IMR-90 (cell line): ENCODE data around the gene SDR39U1. TPM values are rescaled to one million over a fixed set of nuclear protein-coding genes. Genes with fewer than 3 reads are reported as not detected.

Experiments
- ATAC-seq: fragments of 200-7000 bp; cut with Tn5 transposase; 2 replicates; pipeline ENCODE4 v1.9.1; 2020; ENCODE audit warnings: low read depth, mild to moderate bottlenecking, moderate library complexity
- BruUV-seq: library from RNA; stranded (reverse); fragments of 400-500 nt; replicated peaks from 2 replicates; lab custom pipeline; 2021; lab: Mats Ljungman, UMichigan
- CTCF ChIA-PET: fragments of 300-600 bp; formaldehyde crosslinking; extraction: SDS; loops from one replicate; lab custom pipeline; 2021; ENCODE audit warnings: antibody characterized with exemption; lab: Yijun Ruan, JAX
- POLR2A ChIA-PET: fragments of 300-600 bp; sonication (Branson Sonifier 250); formaldehyde crosslinking; loops from one replicate; lab custom pipeline; 2022; ENCODE audit warnings: antibody characterized with exemption; ENCODE audit not compliant: unreplicated experiment; lab: Charles Lee
- DNase-seq: peaks from one replicate; pipeline ENCODE4 v3.0.0; 2013
- H2AFZ ChIP-seq: replicated peaks from 2 replicates; pipeline ENCODE3; 2013; ENCODE audit warnings: low read length, mild to moderate bottlenecking; ENCODE audit not compliant: poor library complexity
- H2AK5ac ChIP-seq: 2 replicates; pipeline ENCODE4 v1.6.1; 2013; ENCODE audit warnings: low read depth, low read length, inconsistent platforms
- H2AK9ac ChIP-seq: replicated peaks from 2 replicates; pipeline ENCODE3; 2013; ENCODE audit warnings: mild to moderate bottlenecking, low read depth, low read length, moderate library complexity; ENCODE audit not compliant: poor library complexity
- H2BK120ac ChIP-seq: 2 replicates; pipeline ENCODE4 v1.6.1; 2013; ENCODE audit warnings: low read depth, low read length, inconsistent platforms
- H2BK15ac ChIP-seq: 3 replicates; pipeline ENCODE4 v1.6.1; 2013; ENCODE audit warnings: low read depth, low read length, inconsistent platforms
- H2BK20ac ChIP-seq: 2 replicates; pipeline ENCODE4 v1.6.1; 2013; ENCODE audit warnings: low read depth, mild to moderate bottlenecking, inconsistent platforms, low read length, moderate library complexity
- H2BK5ac ChIP-seq: 2 replicates; pipeline ENCODE4 v1.6.1; 2013; ENCODE audit warnings: mild to moderate bottlenecking, low read depth, low read length, inconsistent platforms; ENCODE audit not compliant: poor library complexity, severe bottlenecking
- H3K14ac ChIP-seq: replicated peaks from 2 replicates; pipeline ENCODE4 v1.6.1; 2013; ENCODE audit warnings: low read depth, low read length, inconsistent platforms
- H3K18ac ChIP-seq: 2 replicates; pipeline ENCODE4 v1.6.1; 2013; ENCODE audit warnings: low read depth, low read length, control low read depth
- H3K23ac ChIP-seq: 2 replicates; pipeline ENCODE4 v1.6.1; 2013; ENCODE audit warnings: low read depth, low read length, inconsistent platforms
- H3K27ac ChIP-seq: 2 replicates; pipeline ENCODE4 v1.5.1; 2013; ENCODE audit warnings: mild to moderate bottlenecking, control low read depth, low read length; ENCODE audit not compliant: insufficient read depth
- H3K27me3 ChIP-seq: 2 replicates; pipeline ENCODE4 v1.6.1; 2013; ENCODE audit warnings: low read length; ENCODE audit not compliant: control insufficient read depth, insufficient read depth
- H3K36me3 ChIP-seq: 2 replicates; pipeline ENCODE4 v1.6.1; 2013; ENCODE audit warnings: low read length, mixed read lengths; ENCODE audit not compliant: control insufficient read depth, insufficient read depth
- H3K4ac ChIP-seq: 2 replicates; pipeline ENCODE4 v1.6.1; 2013; ENCODE audit warnings: low read depth, low read length, inconsistent platforms
- H3K4me1 ChIP-seq: 2 replicates; pipeline ENCODE4 v1.6.1; 2013; ENCODE audit warnings: low read length, mixed read lengths; ENCODE audit not compliant: control insufficient read depth, insufficient read depth
- H3K4me2 ChIP-seq: 2 replicates; pipeline ENCODE4 v1.6.1; 2013; ENCODE audit warnings: low read depth, mild to moderate bottlenecking, control low read depth, low read length, moderate library complexity
- H3K4me3 ChIP-seq: 2 replicates; pipeline ENCODE4 v1.5.1; 2013; ENCODE audit warnings: low read depth, mild to moderate bottlenecking, control low read depth, low read length, moderate library complexity; ENCODE audit not compliant: insufficient read depth
- H3K56ac ChIP-seq: 2 replicates; pipeline ENCODE4 v1.6.1; 2013; ENCODE audit warnings: low read length, inconsistent platforms; ENCODE audit not compliant: insufficient read depth; ENCODE audit errors: extremely low read depth
- H3K79me1 ChIP-seq, 2 experiments: 2 replicates each; pipeline ENCODE4 v1.6.1; 2013; ENCODE audit warnings: low read length in 2 of 2, inconsistent platforms in 1 of 2, low read depth in 1 of 2
- H3K9ac ChIP-seq: 2 replicates; pipeline ENCODE4 v1.6.1; 2013; ENCODE audit warnings: low read depth, low read length, control low read depth
- H3K9me1 ChIP-seq: 2 replicates; pipeline ENCODE4 v1.6.1; 2013; ENCODE audit warnings: low read length, inconsistent platforms; ENCODE audit not compliant: insufficient read depth
- H3K9me3 ChIP-seq: 2 replicates; pipeline ENCODE4 v1.6.1; 2013; ENCODE audit warnings: low read length; ENCODE audit not compliant: control insufficient read depth, insufficient read depth
- H4K20me1 ChIP-seq: 2 replicates; pipeline ENCODE4 v1.6.1; 2013; ENCODE audit warnings: low read length, inconsistent platforms; ENCODE audit not compliant: insufficient read depth
- H4K5ac ChIP-seq: 2 replicates; pipeline ENCODE4 v1.6.1; 2013; ENCODE audit warnings: mild to moderate bottlenecking, low read depth, low read length, control low read depth
- H4K8ac ChIP-seq, 2 experiments: 2 replicates each; pipeline ENCODE4 v1.6.1; 2013; ENCODE audit warnings: low read depth in 2 of 2, low read length in 2 of 2, control low read depth in 1 of 2, inconsistent platforms in 1 of 2
- H4K91ac ChIP-seq: 2 replicates; pipeline ENCODE4 v1.6.1; 2013; ENCODE audit warnings: low read depth, low read length, inconsistent platforms; ENCODE audit not compliant: insufficient read depth
- BHLHE40 ChIP-seq: fragments of 150-350 bp; IDR thresholded peaks from 2 replicates; pipeline ENCODE4 v1.6.1; 2016; ENCODE audit warnings: mild to moderate bottlenecking, low read depth, low read length
- CEBPB ChIP-seq: IDR thresholded peaks from 2 replicates; pipeline ENCODE4 v1.6.1; 2012; ENCODE audit warnings: low read depth, low read length, improper control_type of control experiment
- CHD1 ChIP-seq: IDR thresholded peaks from 2 replicates; pipeline ENCODE4 v1.6.1; 2012; ENCODE audit warnings: low read depth, low read length, improper control_type of control experiment
- CTCF ChIP-seq: conservative IDR thresholded peaks from 2 replicates; pipeline ENCODE4 v1.5.1; 2012; ENCODE audit warnings: mild to moderate bottlenecking, low read depth, low read length, improper control_type of control experiment
- ELK1 ChIP-seq: fragments of 150-350 bp; IDR thresholded peaks from 2 replicates; pipeline ENCODE4 v1.6.1; 2016; ENCODE audit warnings: low read depth, mild to moderate bottlenecking, low read length, moderate library complexity, borderline replicate concordance
- FOS ChIP-seq: fragments of 150-350 bp; IDR thresholded peaks from 2 replicates; pipeline ENCODE4 v1.6.1; 2016; ENCODE audit warnings: low read depth, low read length
- MAFK ChIP-seq: IDR thresholded peaks from 2 replicates; pipeline ENCODE4 v1.6.1; 2012; ENCODE audit warnings: low read depth, low read length, improper control_type of control experiment
- MAZ ChIP-seq: IDR thresholded peaks from 2 replicates; pipeline ENCODE4 v1.6.1; 2012; ENCODE audit warnings: low read depth, mild to moderate bottlenecking, low read length, improper control_type of control experiment, moderate library complexity, borderline replicate concordance
- MXI1 ChIP-seq: IDR thresholded peaks from 2 replicates; pipeline ENCODE4 v1.6.1; 2012; ENCODE audit warnings: low read depth, mild to moderate bottlenecking, low read length, moderate library complexity, borderline replicate concordance
- NFE2L2 ChIP-seq: fragments of 150-350 bp; IDR thresholded peaks from 2 replicates; pipeline ENCODE4 v1.6.1; 2016; ENCODE audit warnings: low read depth, mild to moderate bottlenecking, low read length
- POLR2A ChIP-seq: IDR thresholded peaks from 2 replicates; pipeline ENCODE4 v1.6.1; 2012; ENCODE audit warnings: mild to moderate bottlenecking, low read depth, low read length
- RAD21 ChIP-seq: IDR thresholded peaks from 2 replicates; pipeline ENCODE4 v1.6.1; 2012; ENCODE audit warnings: low read length, improper control_type of control experiment
- RCOR1 ChIP-seq: IDR thresholded peaks from 2 replicates; pipeline ENCODE4 v1.6.1; 2012; ENCODE audit warnings: mild to moderate bottlenecking, low read length, improper control_type of control experiment; ENCODE audit not compliant: insufficient replicate concordance
- RFX5 ChIP-seq: IDR thresholded peaks from 2 replicates; pipeline ENCODE4 v1.8.0; 2012; ENCODE audit warnings: low read depth, mild to moderate bottlenecking, low read length, moderate library complexity
- SMC3 ChIP-seq: fragments of 150-350 bp; IDR thresholded peaks from 2 replicates; pipeline ENCODE4 v1.6.1; 2016; ENCODE audit warnings: low read depth, mild to moderate bottlenecking, antibody characterized with exemption, low read length, moderate library complexity
- USF2 ChIP-seq: fragments of 150-350 bp; IDR thresholded peaks from 2 replicates; pipeline ENCODE4 v1.6.1; 2017; ENCODE audit warnings: mild to moderate bottlenecking, antibody characterized with exemption, low read length, low read depth
- WGBS, 2 experiments: methylation state at CpG; one replicate each; pipeline versions ENCODE4 v1.1.5 to v1.1.7; 2013; ENCODE audit warnings: missing lambda C conversion rate in 2 of 2; ENCODE audit not compliant: insufficient read length in 1 of 2; ENCODE audit errors: extremely low coverage in 2 of 2; 5-methylcytosine and 5-hydroxymethylcytosine counted together
- dilution Hi-C: fragments of 300-500 bp; cut with HindIII; formaldehyde crosslinking; loops from one replicate; pipeline ENCODE4 v1.14.3; 2018; ENCODE audit warnings: low sequenced_read_pairs; ENCODE audit not compliant: unreplicated experiment
- in situ Hi-C: fragments of 300-500 bp; cut with MboI; formaldehyde crosslinking; loops from 3 replicates; pipeline ENCODE4 v1.14.3; 2019; ENCODE audit warnings: low sequenced_read_pairs, inconsistent platforms, mixed read lengths
- intact Hi-C: fragments of 100-400 bp; cut with micrococcal nuclease; formaldehyde crosslinking; loops from 2 replicates; pipeline ENCODE4 v1.10.0; 2022
- polyA plus RNA-seq, 3 experiments: library from polyadenylated mRNA; depleted of rRNA; stranded (reverse); fragments of >200 nt; gene quantifications; 2 replicates each; pipeline ENCODE4 v1.2.3, GENCODE V29; 2012; ENCODE audit warnings: low replicate concordance in 1 of 3
- total RNA-seq: library from RNA; depleted of rRNA; stranded (reverse); fragments of >200 nt; gene quantifications from 2 replicates; pipeline ENCODE4 v1.2.3, GENCODE V29; 2012

SDR39U1 gene
- total and polyA plus RNA-seq, 2 of the 4 experiments (the other 2 are of a cell fraction): 7.5 to 46.3 TPM

- Histone ChIP-seq H3K27ac (no peak overlapping the region), H3K4me2 (no peak overlapping the region), H2AK5ac (no peak overlapping the region), H4K91ac (no peak overlapping the region), H2AFZ (no peak overlapping the region), H4K8ac (no peak overlapping the region), H3K36me3 (peaks cover 62% of the 10 kb centered on the region), H3K18ac (no peak overlapping the region), H3K9me1 (no peaks in the 10 kb centered on the region), H2BK120ac (no peak overlapping the region), H4K5ac (no peak overlapping the region), H3K23ac (no peak overlapping the region), H3K4me3 (no peak overlapping the region), H3K14ac (no peak overlapping the region), H2AK9ac (no peak overlapping the region), H2BK20ac (no peak overlapping the region), H3K27me3 (no peaks in the 10 kb centered on the region), H3K9ac (no peak overlapping the region), H2BK5ac (no peak overlapping the region), H3K56ac (no peak overlapping the region), H3K9me3 (no peaks in the 10 kb centered on the region), H3K4me1 (peaks cover 12% of the 10 kb centered on the region; the same call in 1 of the 2 replicates), H3K4ac (no peak overlapping the region), H3K79me1 (peaks cover 30 to 51% of the 10 kb centered on the region in 2 experiments), H4K20me1 (peaks cover 27% of the 10 kb centered on the region), H2BK15ac (no peak overlapping the region)
- DNase-seq (no peak), ATAC-seq (no peak)
- in situ Hi-C loops: loop anchor here (5.0 to 25.0 kb wide), 5 partner anchors 71 to 1124 kb away; partner anchors contain the start of genes BCL2L2, FITM1, GMPR2 and NEDD8
- TF ChIP-seq USF2 (no peak), FOS (no peak), CHD1 (no peak), MAZ (no peak), RCOR1 (no peak), CEBPB (no peak), SMC3 (no peak), MXI1 (no peak), RFX5 (no peak), CTCF (no peak), ELK1 (no peak), MAFK (no peak), NFE2L2 (no peak), RAD21 (no peak), BHLHE40 (no peak), POLR2A (no peak)
- BruUV-seq: no TSS peak
- 88% methylated on average over 4 of the region's 6 CpGs; no CpG with 5 or more reads in 1 of the 2 experiments for WGBS, 2 experiments
- ChIA-PET CTCF (interaction anchor here (0.5 to 3.4 kb wide), 7 partner anchors 10 to 118 kb away, joined by 3 to 28 read pairs (median 4); no protein-coding TSS in a partner anchor), POLR2A (interaction anchor here (1.4 kb wide), 1 partner anchor 17 kb away, joined by 4 read pairs; no protein-coding TSS in a partner anchor)
- dilution Hi-C loops: no loop called here
- intact Hi-C loops: loop anchor here (1.0 to 10.0 kb wide), 4 partner anchors 71 to 221 kb away; partner anchors contain the start of genes CHMP4A and MDP1
These were observed 6.6 kb downstream of the SDR39U1 start for GRCh38 chr14:24435998-24436354.
